Subcutaneous abdominal adipose tissue (tissue), 5 donors: ENCODE measurements around the gene TM9SF2.

Source experiments
- H3K27ac ChIP-seq: one replicate; pipeline ENCODE4 v1.7.0; 2013; ENCODE audit warnings: low read depth, mild to moderate bottlenecking, inconsistent platforms, low read length, moderate library complexity
- H3K27me3 ChIP-seq, 5 donors: one replicate each; pipeline ENCODE4 v1.7.0; 2013; ENCODE audit warnings: low read length in 5 of 5, inconsistent platforms in 1 of 5; ENCODE audit not compliant: control insufficient read depth in 5 of 5, insufficient read depth in 4 of 5
- H3K36me3 ChIP-seq, 5 donors: one replicate each; pipeline ENCODE4 v1.7.0; 2013; ENCODE audit warnings: low read length in 5 of 5; ENCODE audit not compliant: control insufficient read depth in 5 of 5, insufficient read depth in 5 of 5
- H3K4me1 ChIP-seq, 5 donors: one replicate each; pipeline ENCODE4 v1.7.0; 2013; ENCODE audit warnings: low read length in 5 of 5, mild to moderate bottlenecking in 3 of 5, moderate library complexity in 1 of 5; ENCODE audit not compliant: control insufficient read depth in 5 of 5, insufficient read depth in 5 of 5
- H3K4me3 ChIP-seq, 5 donors: one replicate each; pipeline ENCODE4 v1.7.0; 2013; ENCODE audit warnings: low read length in 5 of 5, low read depth in 1 of 5
- H3K9ac ChIP-seq, 5 donors: one replicate each; pipeline ENCODE4 v1.7.0; 2013; ENCODE audit warnings: low read length in 5 of 5, mild to moderate bottlenecking in 4 of 5, moderate library complexity in 3 of 5
- H3K9me3 ChIP-seq, 5 donors: one replicate each; pipeline ENCODE4 v1.7.0; 2013; ENCODE audit warnings: low read length in 5 of 5; ENCODE audit not compliant: control insufficient read depth in 5 of 5
- donor health status: healthy.
- donor health status: healthy.
- donor health status: healthy.
- donor health status: healthy.
- donor health status: healthy.

TM9SF2 gene

DNA sequence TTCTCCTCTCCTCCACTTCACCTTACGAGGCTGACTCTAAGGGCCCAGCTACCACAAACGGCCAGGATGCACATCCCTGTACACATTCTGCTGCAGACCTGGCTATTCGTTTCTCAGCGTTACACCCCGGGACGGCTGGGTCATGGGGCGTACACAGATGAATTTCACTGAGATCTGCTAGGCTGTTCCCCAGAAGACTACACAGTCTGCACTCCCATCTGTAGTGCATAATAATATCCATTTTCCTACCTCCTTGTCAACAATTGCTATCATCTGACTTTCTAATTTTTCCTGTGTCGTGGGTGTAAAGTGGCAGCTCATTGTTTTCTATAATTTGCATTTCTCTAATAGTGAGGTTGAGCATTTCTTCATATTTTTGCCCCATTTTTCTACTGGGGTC is 85.7 kb downstream of the TM9SF2 start:
- no peak overlapping the region for H3K9ac ChIP-seq
- H3K27me3 ChIP-seq = no peaks in the 10 kb centered on the region
- no peak overlapping the region for H3K4me3 ChIP-seq
- peaks cover 0 to 7% (median 0%) of the 10 kb centered on the region in 5 donors for H3K4me1 ChIP-seq
- no peaks in the 10 kb centered on the region for H3K9me3 ChIP-seq
- H3K27ac ChIP-seq = no peak overlapping the region
- no peaks in the 10 kb centered on the region for H3K36me3 ChIP-seq

DNA sequence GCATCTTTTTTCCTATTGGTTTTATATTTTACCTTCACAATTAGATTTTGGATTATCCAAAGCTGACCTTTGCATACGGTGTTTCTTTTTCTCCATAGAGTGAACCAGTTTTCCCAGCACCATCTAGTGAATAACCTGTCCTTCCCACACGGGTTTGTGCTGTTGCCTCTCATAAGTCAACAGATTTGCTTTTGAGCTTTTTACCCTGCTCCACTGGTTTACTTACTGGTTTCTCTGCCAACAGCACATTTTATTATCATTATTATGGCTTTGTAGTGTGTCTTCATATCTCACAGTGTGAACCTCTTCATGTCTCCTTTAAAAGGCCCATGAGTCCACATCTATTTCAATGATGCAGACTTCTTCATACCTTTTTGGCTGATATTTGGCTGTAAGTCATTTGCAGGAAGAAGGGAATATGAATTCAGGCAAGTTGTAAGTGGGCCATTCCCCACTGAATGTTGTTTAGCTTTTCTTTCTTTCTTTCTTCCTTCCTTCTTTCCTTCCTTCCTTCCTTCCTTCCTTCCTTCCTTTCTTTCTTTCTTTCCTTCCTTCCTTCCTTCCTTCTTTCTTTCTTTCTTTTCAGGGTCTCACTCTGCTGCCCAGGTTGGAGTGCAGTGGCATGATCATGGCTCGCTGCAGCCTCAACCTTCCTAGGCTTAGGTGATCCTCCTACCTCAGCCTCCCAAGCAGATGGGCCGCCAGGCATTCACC is 86.8 kb downstream of the TM9SF2 start:
- Histone ChIP-seq H3K9ac (no peak overlapping the region), H3K27ac (no peak overlapping the region), H3K27me3 (no peaks in the 10 kb centered on the region), H3K9me3 (no peaks in the 10 kb centered on the region), H3K36me3 (no peaks in the 10 kb centered on the region), H3K4me3 (no peak overlapping the region), H3K4me1 (peaks cover 0 to 7% (median 0%) of the 10 kb centered on the region in 5 donors)

DNA sequence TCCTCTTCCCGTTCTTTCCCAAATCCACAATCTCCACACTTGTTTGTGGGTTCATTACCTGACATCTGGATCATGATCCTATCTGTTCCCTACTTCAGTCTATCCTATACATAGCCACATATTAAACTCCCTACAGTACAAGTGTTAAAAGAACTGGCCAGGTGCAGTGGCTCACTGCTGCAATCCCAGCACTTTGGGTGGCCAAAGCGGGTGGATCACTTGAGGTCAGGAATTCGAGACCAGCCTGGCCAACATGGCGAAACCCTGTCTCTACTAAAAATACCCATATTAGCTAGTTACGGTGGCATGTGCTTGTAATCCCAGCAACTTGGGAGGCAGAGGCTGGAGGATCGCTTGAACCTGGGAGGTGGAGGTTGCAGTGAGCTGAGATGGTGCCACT is 88.3 kb downstream of the TM9SF2 start:
- no peaks in the 10 kb centered on the region for H3K27me3 ChIP-seq
- H3K4me1 ChIP-seq = peaks cover 0 to 7% (median 0%) of the 10 kb centered on the region in 5 donors
- no peaks in the 10 kb centered on the region for H3K36me3 ChIP-seq
- no peak overlapping the region for H3K4me3 ChIP-seq
- H3K27ac ChIP-seq = no peak overlapping the region
- no peak overlapping the region for H3K9ac ChIP-seq
- no peaks in the 10 kb centered on the region for H3K9me3 ChIP-seq

DNA sequence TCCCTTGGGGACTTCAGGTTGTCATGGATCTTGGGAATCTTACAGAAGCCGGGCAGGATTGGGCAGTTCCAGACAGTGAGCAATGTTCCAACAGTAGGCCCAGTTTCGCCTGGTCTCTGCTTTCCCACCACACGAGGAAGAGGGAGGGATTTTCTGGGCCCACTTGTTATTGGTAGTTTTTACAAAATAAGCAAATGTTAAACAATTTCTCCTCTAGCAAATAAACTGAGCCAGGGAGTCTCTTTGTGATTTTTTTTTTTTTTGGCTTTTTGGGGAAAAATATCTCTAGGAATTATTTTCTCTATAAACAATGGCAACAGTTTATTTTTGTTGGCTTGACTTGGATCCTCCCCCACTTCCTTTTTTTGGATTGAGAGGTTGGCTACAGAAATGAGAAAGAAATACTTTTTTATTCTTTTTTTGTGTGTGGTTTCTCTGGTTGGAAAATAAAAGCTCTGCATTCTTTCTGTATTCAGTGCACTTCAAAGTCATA is 89.3 kb downstream of the TM9SF2 start:
- Histone ChIP-seq H3K27me3 (no peaks in the 10 kb centered on the region), H3K9ac (peak overlapping the region in 1 of 5 donors; percentile 32), H3K27ac (no peak overlapping the region), H3K4me1 (peaks cover 0 to 7% (median 0%) of the 10 kb centered on the region in 5 donors), H3K36me3 (no peaks in the 10 kb centered on the region), H3K4me3 (no peak overlapping the region), H3K9me3 (no peaks in the 10 kb centered on the region)

DNA sequence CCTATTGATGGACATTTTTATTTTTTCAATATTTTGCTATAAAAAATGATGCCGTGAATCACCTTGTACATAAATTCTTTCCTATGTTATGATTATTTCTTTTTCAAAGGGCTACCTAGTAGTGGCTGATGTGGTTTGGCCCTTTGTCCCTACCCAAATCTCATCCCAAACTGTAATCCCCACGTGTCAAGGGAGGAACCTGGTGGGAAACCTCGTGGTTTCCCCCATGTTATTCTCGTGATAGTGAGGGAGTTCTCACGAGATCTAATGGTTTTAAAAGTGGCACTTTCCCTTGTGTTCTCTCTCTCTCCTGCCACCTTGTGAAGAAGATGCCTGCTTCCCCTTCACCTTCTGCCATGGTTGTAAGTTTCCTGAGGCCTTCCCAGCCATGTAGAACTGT is 94.9 kb downstream of the TM9SF2 start:
- H3K27me3 ChIP-seq = peaks cover 0 to 5% (median 0%) of the 10 kb centered on the region in 5 donors
- H3K9me3 ChIP-seq = no peaks in the 10 kb centered on the region
- no peak overlapping the region for H3K9ac ChIP-seq
- no peaks in the 10 kb centered on the region for H3K4me1 ChIP-seq
- no peaks in the 10 kb centered on the region for H3K36me3 ChIP-seq
- H3K4me3 ChIP-seq = no peak overlapping the region
- H3K27ac ChIP-seq = no peak overlapping the region

DNA sequence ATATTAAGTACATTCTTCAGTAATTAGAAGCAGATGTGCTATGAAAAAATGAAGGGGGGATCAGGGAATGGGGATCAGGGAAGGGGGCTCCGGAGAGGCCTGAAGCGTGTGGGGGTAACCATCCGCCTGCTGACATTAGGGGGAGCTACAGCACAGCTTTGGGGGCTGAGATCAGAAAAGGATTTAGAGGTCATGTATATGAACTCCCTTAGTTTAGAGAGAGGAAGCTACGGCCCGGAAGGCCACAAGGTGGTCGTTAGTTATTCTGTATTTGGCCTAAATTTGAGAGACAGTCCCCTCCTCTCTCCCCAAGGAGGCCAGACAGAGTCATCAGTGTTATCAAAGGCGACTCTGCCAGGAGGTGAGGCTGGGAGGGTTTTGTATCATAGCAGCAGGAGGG is 99.0 kb downstream of the TM9SF2 start:
- Histone ChIP-seq H3K27ac (no peak overlapping the region), H3K9ac (no peak overlapping the region), H3K4me3 (no peak overlapping the region), H3K9me3 (no peaks in the 10 kb centered on the region), H3K27me3 (peaks cover 0 to 8% (median 0%) of the 10 kb centered on the region in 5 donors), H3K4me1 (no peaks in the 10 kb centered on the region), H3K36me3 (no peaks in the 10 kb centered on the region)

DNA sequence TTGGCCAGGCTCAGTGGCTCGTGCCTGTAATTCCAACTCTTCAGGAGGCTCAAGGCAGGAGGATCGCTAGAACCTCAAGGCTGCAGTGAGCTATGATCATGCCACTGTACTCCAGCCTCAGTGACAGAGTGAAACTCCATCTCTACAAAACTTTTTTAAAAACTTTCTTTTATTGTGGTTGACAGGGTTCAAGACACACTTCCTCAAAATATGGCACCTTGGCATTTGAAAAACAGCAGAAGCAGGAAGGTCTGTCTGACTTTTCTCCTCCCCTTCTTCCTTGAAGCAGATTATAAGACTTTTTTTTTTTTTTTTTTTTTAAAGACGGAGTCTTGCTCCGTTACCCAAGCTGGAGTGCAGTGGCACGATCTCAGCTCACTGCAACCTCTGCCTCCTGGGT is 100.3 kb downstream of the TM9SF2 start:
- Histone ChIP-seq H3K4me1 (peaks cover 0 to 10% (median 9%) of the 10 kb centered on the region in 5 donors), H3K9ac (no peak overlapping the region), H3K4me3 (no peak overlapping the region), H3K9me3 (no peaks in the 10 kb centered on the region), H3K27ac (no peak overlapping the region), H3K27me3 (peaks cover 0 to 8% (median 0%) of the 10 kb centered on the region in 5 donors), H3K36me3 (no peaks in the 10 kb centered on the region)

DNA sequence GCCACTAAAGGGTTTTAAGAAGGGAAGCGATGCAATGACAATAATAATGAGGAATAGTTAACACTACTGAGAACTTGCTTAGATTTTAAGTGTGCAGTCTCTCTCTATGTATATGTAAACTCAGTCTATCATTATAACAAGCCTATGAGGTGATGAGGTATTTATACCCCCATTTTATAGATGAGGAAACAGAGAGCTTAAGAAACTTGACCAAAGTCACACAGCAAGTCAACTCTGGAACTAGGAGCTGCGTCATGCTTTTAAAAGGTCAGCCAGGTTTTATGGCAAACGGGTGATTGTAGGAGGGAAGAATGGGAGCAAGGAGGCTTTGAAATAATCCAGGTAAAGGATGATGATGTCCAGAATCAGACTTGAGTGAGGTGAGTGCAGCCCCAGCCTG is 103.4 kb downstream of the TM9SF2 start:
- Histone ChIP-seq H3K27ac (no peak overlapping the region), H3K4me1 (peaks cover 0 to 17% (median 15%) of the 10 kb centered on the region in 5 donors), H3K9me3 (no peaks in the 10 kb centered on the region), H3K4me3 (no peak overlapping the region), H3K36me3 (no peaks in the 10 kb centered on the region), H3K27me3 (peaks cover 0 to 8% (median 0%) of the 10 kb centered on the region in 5 donors), H3K9ac (no peak overlapping the region)

DNA sequence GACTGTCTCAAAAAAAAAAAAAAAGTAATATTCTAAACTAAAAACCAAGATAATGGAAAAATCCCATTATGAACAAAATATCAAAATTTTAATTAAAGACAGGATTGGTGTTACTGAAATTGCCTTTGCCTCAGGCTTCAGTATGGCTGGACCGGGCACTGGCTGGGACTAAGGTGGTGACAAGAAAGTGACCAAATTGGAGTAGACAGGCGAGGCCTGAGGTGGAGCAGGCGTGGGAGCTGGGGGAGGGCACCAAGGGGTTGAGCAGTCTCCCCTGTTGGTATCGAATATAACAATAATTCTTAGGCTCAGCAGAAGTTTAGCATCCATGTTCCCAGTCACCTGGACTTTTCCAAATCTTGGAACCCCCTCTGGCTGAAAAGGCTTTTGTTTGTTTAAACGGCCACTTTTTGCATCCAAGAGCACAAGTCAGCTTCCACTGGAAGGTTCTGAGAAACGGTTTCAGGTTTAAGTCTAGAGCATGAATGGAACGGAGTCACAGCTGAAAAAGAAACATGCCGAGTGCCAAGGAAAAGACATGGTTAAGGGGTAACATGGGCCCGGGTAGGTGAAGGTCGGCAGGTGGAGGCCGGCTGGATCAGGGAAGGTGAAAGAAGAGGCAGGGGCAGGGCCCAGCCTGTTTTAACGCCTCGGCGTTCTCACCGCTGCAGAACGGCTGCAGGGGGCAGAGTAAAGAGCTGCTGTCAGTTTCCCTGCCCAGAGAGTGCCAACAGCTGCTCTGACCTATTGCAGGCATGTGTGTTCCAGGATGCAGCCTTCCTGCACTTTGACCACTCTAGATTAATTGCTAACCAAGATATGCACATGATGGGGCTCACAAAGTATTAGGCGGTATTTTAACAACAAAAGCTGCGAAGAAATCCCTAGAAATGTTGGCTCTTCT is 104.4 kb downstream of the TM9SF2 start:
- Histone ChIP-seq H3K27ac (no peak overlapping the region), H3K4me1 (peaks cover 0 to 17% (median 15%) of the 10 kb centered on the region in 5 donors)

More for the DNA sequence above, 104.4 kb downstream of the TM9SF2 start:
- no peaks in the 10 kb centered on the region for H3K9me3 ChIP-seq
- peak overlapping the region in 4 of 5 donors; percentile 51 to 80 (median 58) for H3K9ac ChIP-seq
- H3K27me3 ChIP-seq = peaks cover 0 to 4% (median 0%) of the 10 kb centered on the region in 5 donors
- H3K36me3 ChIP-seq = no peaks in the 10 kb centered on the region
- peak overlapping the region; percentile 67 to 88 (median 78) for H3K4me3 ChIP-seq
